ENCODE data around the gene VAV3.

VAV3 gene

GRCh38 chr1:107620753-107621152, 344.2 kb downstream of the VAV3 start:
- no peak for DNase-seq

- no peak for DNase-seq
These were observed 346.4 kb downstream of the VAV3 start for GRCh38 chr1:107618539-107618938.

GRCh38 chr1:107617921-107618320, 347.1 kb downstream of the VAV3 start:
- no peak for DNase-seq

- no peak for DNase-seq
These were observed 347.5 kb downstream of the VAV3 start for GRCh38 chr1:107617456-107617855.

GRCh38 chr1:107609808-107610207, 355.2 kb downstream of the VAV3 start:
- no peak for DNase-seq

- DNase-seq, result no peak
These were observed 360.2 kb downstream of the VAV3 start for GRCh38 chr1:107604825-107605224.

- DNase-seq, result no peak
These were observed 364.3 kb downstream of the VAV3 start for GRCh38 chr1:107600607-107601160.

- no peak for DNase-seq
These were observed 365.8 kb downstream of the VAV3 start for GRCh38 chr1:107599220-107599619.

- DNase-seq, result no peak
These were observed 367.7 kb downstream of the VAV3 start for GRCh38 chr1:107597290-107597689.

GRCh38 chr1:107594536-107594935, 370.4 kb downstream of the VAV3 start:
- no peak for DNase-seq

GRCh38 chr1:107593501-107594209, 371.3 kb downstream of the VAV3 start:
- no peak for DNase-seq

GRCh38 chr1:107590900-107591622, 373.9 kb downstream of the VAV3 start:
- DNase-seq, result no peak

- DNase-seq, result no peak
These were observed 374.9 kb downstream of the VAV3 start for GRCh38 chr1:107590087-107590486.

GRCh38 chr1:107588321-107588720, 376.7 kb downstream of the VAV3 start:
- no peak for DNase-seq

GRCh38 chr1:107575226-107575625, 389.8 kb downstream of the VAV3 start:
- DNase-seq, result no peak

- no peak for DNase-seq
These were observed 390.9 kb downstream of the VAV3 start for GRCh38 chr1:107574044-107574443.

GRCh38 chr1:107572674-107573211, 392.2 kb downstream of the VAV3 start:
- no peak for DNase-seq

GRCh38 chr1:107570768-107571167, 394.2 kb downstream of the VAV3 start:
- DNase-seq, result no peak

GRCh38 chr1:107563441-107563840, 401.5 kb downstream of the VAV3 start:
- no peak for DNase-seq

- no peak for DNase-seq
These were observed 405.1 kb downstream of the VAV3 start for GRCh38 chr1:107559881-107560280.

GRCh38 chr1:107557095-107557494, 407.9 kb downstream of the VAV3 start:
- DNase-seq, result no peak

- DNase-seq, result no peak
These were observed 409.4 kb downstream of the VAV3 start for GRCh38 chr1:107555578-107555977.

GRCh38 chr1:107552781-107553180, 412.2 kb downstream of the VAV3 start:
- no peak for DNase-seq

GRCh38 chr1:107551456-107551855, 413.5 kb downstream of the VAV3 start:
- no peak for DNase-seq
